OCI-LY7 (cell line): ENCODE results near the gene PKD1.
"Not testable (repeated sequence)": the region's sequence is repeated elsewhere in the genome, so short reads cannot be mapped to it uniquely, and the experiment has no call there.

Experiments
- EZH2phosphoT487 ChIP-seq: fragments of 200-600 bp; sonication (generic); IDR thresholded peaks from 2 replicates; pipeline ENCODE4 v1.6.1; 2018; ENCODE audit warnings: low read depth, borderline replicate concordance, mild to moderate bottlenecking, mixed run types, antibody characterized with exemption, low read length, moderate library complexity, mixed read lengths
- TF ChIP-seq, protein P1 (sequence below): fragments of 200-600 bp; sonication (generic); conservative IDR thresholded peaks from 2 replicates; pipeline ENCODE4 v1.5.1; 2014; ENCODE audit warnings: mild to moderate bottlenecking, antibody characterized with exemption, low read length, moderate library complexity, mixed read lengths

DNA sequence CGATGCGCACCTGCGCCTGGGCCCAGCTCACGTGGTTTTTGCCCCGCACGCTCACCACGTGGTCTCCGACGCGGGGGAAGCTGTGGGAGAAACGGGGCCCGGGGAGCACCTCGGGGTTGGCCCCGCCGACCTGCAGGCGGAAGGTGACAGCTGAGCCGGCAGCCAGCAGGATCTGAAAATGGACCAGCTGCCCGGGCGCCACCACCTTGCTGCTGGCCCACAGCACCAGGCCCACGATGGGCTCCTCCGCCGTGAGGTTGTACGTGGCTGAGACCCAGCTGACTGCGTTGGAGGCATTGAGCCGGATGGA is 26.5 kb downstream of the PKD1 start:
- TF ChIP-seq, protein P1, sequence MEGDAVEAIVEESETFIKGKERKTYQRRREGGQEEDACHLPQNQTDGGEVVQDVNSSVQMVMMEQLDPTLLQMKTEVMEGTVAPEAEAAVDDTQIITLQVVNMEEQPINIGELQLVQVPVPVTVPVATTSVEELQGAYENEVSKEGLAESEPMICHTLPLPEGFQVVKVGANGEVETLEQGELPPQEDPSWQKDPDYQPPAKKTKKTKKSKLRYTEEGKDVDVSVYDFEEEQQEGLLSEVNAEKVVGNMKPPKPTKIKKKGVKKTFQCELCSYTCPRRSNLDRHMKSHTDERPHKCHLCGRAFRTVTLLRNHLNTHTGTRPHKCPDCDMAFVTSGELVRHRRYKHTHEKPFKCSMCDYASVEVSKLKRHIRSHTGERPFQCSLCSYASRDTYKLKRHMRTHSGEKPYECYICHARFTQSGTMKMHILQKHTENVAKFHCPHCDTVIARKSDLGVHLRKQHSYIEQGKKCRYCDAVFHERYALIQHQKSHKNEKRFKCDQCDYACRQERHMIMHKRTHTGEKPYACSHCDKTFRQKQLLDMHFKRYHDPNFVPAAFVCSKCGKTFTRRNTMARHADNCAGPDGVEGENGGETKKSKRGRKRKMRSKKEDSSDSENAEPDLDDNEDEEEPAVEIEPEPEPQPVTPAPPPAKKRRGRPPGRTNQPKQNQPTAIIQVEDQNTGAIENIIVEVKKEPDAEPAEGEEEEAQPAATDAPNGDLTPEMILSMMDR = not testable (repeated sequence)
- not testable (repeated sequence) for TF ChIP-seq EZH2phosphoT487
